ENCODE data around the gene OSTN.
"Not testable (repeated sequence)": the region's sequence is repeated elsewhere in the genome, so short reads cannot be mapped to it uniquely, and the experiment has no call there.

OSTN gene, protein sequence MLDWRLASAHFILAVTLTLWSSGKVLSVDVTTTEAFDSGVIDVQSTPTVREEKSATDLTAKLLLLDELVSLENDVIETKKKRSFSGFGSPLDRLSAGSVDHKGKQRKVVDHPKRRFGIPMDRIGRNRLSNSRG

DNA sequence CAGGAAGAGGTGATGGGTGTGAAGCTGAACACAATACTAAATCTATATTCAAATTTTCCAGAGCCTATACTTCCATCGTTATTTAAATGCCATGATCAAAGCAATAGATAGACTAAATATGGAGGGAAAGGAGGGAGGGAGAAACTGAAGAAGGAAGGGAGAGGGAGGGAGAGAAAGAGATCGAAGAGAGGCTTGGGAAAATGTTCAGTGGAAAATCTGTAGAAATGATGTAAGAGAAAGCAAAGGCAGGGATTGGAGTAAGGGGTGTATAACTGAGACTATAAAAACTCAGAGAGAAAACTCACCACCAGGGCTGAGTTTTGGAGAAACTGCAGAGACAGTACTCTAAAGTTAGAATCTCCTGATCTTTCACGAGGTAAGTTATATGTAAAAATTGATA is at the start of gene OSTN:
Gene OSTN (plus strand): TSS at position 310 of the 400 bp plus-strand sequence. CDS start 13,292 bp downstream, outside the sequence.
- DNase-seq (ENCODE audit: low read depth), result no peak

DNA sequence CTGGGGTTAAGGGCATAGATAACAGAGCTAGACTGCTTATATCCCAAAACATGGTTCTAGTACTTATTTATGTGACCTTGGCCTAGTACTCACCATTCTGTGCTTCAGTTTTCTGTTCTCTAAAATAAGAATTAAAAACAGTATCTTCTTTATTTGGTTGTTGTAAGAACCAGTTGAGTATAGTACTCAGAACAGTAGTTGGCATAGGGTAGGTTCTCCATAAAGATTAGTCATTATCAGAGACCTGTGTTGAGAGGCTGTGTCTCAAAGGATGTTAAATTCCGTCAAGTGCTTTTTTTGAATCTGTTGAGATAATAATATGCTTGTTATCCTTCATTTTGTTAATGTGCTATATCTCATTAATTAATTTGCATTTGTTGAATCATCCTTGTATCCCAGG is 47.4 kb upstream of the OSTN start:
- no peak for DNase-seq (ENCODE audit: low read depth)

DNA sequence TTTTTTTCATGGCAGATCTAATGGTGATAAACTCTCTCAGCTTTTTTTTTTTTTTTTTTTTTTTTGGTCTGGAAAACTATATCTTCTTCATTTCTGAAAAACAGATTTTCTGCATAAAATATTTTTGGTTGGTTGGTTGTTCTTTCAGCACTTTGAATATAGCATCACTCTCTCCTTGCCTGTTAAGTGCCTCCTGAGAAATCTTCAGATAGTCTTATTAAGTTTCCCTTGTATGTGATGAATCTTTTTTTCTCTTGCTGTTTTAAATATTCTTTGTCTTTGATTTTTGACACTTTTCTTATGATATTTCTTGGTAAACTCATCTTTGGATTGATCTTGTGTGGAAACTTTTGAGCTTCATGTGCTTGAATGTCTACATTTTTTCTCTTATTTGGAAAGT is 44.2 kb upstream of the OSTN start:
- DNase-seq (ENCODE audit: low read depth), result no peak

DNA sequence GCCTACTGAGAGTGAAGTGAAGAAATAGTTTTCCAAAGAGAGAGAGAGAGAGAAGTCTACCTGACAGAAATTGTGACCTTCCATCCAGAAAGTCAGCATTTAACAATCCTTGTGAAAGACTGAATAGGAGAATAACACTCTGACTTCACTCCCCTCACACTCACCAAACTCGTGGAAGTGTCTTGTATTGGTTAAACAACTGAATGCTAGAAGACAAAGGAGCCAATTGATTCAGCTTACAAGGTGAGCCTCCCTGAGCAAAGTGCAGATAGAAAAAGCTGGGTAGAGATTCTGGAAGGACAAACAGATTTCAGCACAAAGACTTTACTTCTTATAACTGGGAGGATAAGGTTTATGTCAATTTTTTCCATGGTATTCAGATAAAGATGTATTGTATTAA is 40.8 kb upstream of the OSTN start:
- DNase-seq (ENCODE audit: low read depth), result no peak

DNA sequence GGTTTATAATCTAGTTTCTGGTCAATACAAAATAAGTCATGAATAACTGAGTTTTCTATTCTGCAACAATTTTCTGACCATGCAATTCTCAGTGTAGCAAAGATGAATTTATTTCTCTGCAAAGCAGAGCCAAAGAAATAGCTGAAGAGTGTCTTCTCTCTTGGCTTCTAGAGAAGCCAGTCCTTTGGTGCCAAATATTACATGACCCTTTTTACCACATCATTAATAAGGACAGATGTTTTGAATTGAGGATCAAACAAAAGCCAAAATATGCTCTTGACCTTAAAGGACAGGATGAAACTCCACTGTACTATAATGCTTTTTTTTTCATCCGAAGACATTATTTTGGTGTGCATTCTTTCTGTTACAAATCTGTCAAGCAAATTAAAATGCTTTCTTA is 40.2 kb upstream of the OSTN start:
- DNase-seq (ENCODE audit: low read depth), result no peak

DNA sequence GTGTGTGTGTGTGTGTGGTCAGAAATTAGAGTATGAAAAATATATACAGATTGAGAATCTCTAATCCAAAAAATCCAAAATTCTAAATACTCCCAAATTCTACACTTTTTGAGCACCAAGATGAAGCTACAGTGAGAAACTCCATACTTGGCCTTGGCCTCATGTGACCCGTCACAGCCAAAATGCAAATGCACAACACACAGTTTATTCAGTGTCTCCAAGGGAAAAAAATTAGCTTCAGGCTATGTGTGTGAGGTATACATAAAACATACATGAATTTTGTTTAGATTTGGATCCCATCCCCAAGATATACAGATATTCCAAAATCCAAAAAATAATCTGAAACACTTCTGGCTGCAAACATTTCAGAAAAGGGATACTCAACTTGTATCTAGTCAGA is 33.2 kb upstream of the OSTN start:
- DNase-seq (ENCODE audit: low read depth), result no peak

DNA sequence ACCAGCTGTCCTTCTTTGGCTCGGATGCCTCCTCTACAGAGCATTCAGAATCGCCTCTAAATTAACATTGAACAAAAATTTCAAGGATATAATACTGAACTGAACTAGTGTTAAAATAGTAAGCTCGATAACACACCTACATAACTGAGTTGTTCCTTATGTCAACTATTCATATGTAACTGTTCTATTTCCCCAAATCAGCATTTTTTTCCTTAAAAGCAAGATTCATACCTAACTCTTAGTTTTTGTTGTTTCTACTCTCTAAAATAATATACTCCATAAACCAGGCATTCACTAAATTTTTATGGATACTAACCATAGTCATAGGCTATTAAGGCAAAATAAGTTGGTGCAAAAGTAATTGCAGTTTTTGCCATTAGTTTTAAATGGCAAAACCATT is 32.7 kb upstream of the OSTN start:
- no peak for DNase-seq (ENCODE audit: low read depth)

DNA sequence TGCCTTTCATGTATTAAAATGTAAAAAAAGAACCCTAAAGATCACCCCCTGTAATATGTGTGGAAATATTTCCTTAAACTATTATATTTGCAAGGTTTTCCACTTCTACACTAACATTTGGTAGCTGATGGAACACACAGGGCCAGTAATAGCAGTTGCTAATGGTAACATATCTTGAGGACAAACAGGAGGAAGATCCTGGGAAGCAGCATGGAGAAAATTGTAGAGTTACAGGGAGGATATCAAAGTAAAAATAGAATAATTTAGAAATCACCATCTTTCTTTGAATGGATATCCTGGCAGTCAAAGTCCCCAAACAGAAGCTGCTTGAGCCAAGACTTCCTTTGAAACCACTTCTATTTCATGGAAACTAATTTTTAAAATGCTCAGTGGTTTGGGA is 29.5 kb upstream of the OSTN start:
- no peak for DNase-seq (ENCODE audit: low read depth)

DNA sequence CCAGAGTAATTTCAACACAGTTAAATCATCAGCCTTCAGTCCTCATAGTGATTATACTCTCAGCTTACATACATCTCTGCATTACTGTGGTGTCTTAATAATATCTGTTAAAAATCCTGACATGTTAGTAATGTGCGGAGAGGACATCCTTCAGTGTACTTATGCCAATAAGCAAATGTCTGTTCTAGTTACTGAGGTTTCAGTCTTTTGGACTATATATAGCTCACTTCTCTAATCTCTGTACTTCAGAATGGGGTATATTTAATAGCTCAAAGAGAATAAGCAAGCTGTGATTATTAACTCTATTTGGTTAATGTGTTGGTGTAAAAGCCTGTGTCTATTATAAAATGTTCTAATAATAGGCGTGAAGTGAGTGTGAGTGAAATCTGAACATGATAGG is 28.9 kb upstream of the OSTN start:
- DNase-seq (ENCODE audit: low read depth), result no peak

DNA sequence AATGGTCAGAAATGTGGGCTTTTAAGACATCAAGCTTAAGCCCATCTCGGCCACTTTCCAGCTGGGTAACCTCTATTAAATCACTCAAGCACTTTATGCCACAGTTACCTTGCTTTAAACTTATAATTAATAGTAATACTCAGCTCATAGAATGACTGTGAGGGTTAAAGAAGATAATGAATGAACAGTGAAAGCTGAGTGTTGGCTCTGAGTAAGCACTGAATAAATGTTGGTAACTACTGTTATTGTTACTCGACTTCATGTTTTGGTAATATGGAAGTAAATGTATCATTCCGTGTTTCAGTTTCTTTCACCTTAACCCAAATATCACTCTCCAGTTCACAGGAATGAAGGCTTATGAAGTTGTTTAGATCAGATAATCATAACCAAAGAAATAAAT is 23.9 kb upstream of the OSTN start:
- DNase-seq (ENCODE audit: low read depth), result no peak

DNA sequence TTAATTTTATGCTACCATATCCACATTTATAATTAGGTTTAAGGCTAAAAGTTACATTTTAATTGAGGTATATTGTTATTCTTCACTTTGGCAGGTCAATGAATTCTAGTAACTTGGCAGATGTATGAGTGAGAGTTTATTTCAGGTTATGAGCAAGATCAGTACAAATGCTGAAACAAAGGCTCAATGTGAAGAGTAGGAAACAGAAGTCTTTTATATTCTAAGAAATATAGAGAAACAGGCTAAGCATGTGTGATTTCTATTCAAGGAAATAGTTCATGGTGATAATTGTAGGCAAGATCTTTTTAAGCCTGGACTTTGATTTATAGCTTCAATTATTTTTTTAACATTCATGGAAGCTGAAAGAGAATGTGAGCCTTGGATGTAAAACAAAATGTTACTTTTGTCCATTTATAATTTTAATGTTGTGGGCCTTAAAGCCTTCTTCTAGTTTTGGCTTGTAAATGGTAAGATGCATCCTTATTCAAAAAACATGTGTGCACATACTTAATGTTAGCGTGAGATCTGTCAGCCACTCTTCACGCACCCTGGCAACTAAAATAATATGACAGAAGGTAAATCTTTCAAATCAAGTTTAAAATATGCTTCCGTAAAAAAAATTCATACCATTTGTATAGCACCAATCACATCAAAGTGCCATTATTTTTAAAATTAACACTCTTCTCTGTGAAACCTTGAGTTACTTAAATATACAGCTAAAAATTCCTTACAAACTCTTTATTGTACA is 22.8 kb upstream of the OSTN start:
- DNase-seq (ENCODE audit: low read depth), result no peak

DNA sequence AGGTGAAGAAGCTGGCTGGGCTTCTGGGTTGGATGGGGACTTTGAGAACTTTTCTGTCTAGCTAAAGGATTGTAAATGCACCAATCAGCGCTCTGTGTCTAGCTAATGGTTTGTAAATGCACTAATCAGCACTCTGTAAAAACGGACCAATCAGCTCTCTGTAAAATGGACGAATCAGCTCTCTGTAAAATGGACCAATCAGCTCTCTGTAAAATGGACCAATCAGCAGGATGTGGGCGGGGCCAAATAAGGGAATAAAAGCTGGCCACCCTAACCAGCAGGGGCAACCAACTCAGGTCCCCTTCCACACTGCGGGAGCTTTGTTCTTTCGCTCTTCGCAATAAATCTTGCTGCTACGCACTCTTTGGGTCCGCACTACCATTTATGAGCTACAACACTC is 13.7 kb upstream of the OSTN start:
- DNase-seq (ENCODE audit: low read depth), result not testable (repeated sequence)

DNA sequence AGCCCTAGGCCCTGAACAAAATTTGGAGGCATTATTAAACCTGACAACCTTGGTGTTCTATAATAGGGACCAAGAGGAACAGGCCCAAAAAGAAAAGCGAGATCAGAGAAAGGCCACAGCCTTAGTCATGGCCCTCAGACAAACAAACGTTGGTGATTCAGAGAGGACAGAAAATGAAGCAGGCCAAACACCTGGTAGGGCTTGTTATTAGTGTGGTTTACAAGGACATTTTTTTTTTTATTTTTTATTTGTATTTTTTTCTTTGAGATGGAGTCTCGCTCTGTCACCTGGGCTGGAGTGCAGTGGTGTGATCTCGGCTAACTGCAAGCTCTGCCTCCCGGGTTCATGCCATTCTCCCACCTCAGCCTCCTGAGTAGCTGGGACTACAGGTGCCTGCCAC is 10.8 kb upstream of the OSTN start:
- DNase-seq (ENCODE audit: low read depth), result not testable (repeated sequence)

DNA sequence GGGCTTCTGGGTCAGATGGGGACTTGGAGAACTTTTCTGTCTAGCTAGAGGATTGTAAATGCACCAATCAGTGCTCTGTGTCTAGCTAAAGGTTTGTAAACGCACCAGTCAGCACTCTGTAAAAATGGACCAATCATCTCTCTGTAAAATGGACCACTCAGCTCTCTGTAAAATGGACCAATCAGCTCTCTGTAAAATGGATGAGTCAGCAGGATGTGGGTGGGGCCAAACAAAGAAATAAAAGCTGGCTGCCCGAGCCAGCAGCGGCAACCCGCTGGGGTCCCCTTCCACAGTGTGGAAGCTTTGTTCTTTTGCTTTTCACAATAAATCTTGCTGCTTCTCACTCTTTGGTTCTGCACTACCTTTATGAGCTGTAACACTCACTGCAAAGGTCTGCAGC is 6.8 kb upstream of the OSTN start:
- not testable (repeated sequence) for DNase-seq (ENCODE audit: low read depth)

DNA sequence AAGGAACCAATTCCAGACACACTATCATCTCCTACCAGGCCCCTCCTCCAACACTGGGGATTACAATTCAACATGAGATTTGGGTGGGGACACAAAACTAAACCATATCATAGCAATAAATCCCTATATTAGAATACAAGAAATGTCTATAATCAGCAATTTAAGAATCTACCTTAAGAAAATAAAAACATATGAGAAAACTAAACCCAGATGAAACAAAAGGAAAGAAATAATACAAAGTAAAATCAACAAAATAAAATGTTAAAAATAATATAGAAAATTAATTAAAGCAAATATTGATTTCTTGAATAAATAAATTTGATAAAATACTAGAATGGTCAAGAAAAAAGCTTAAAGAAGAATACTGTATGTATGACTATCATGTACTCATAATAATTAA is 6.1 kb upstream of the OSTN start:
- no peak for DNase-seq (ENCODE audit: low read depth)

DNA sequence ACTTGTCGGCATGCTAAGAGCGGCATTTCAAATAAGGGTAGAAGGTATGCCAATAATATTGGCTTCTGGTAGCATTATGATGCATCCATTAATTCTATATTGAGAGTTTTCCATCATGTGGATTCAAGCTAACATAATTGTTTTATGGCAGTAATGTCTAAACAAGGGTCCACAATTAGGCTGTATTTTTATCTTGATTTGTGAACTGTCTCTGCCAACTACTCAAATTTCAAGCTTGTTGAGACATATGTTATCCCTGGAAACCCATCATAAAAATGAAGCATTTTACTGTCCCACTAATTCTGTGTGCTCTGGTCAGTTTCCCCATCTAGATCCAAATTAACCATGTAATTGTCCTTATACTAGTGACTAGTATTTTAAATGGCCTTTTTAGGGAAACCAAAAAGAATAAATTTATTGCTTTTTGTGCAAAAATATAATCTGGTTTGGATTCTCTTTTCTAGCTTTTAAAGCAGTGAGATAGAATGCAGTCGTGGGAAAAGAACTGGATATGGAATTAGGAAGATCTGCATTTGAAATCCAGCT is 1.2 kb upstream of the OSTN start:
- DNase-seq (ENCODE audit: low read depth), result no peak

DNA sequence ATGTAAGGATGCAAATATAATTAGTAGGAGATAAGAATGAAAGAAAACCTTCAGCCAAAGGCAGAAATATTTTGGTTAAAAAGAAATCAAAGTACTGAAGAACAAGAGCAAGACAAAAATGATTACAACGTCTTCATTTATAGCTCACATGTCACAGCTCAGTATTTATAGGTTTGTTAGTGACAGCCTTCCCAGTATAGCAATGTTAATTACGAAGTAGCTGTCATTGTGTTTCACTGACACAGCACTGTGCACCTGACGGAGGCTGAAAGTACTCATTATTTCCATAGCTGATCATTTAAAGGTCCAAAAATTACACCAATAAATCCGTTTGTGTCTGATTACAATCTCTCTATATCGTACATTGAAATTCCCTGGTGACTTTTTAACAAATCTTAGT is 561 bp upstream of the OSTN start:
- DNase-seq (ENCODE audit: low read depth), result no peak

DNA sequence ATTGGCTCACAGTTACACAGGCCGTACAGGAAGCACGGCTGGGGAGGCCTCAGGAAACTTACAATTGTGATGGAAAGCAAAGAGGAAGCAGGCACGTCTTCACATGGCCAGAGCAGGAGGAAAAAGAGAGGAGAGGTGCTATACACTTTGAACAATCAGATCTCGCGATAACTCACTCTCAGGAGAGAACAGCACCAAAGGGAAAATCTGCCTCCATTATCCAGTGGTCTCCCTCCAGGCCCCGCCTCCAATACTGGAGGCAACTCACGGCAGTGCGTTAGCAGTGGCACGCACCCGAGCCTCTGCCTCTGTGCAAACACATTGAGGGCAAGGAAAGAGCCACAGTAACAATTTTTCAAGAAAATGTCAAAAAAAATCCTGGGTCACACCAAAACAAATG is 11.0 kb downstream of the OSTN start:
- no peak for DNase-seq (ENCODE audit: low read depth)

DNA sequence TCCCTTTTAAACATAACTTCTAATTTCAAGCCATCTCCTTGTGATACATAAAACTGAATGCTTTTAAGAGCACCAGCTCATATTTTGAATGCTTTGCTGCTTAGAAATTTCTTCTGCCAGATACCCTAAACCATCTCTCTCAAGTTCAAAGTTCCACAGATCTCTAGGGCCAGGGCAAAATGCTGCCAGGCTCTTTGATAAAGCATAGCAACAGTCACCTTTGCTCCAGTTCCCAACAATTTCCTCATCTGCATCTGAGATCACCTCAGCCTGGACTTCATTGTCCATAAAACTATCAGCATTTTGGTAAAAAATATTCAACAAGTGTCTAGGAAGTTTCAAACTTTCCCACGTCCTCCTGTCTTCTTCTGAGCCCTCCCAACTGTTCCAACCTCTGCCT is 17.5 kb downstream of the OSTN start:
- no peak for DNase-seq (ENCODE audit: low read depth)

DNA sequence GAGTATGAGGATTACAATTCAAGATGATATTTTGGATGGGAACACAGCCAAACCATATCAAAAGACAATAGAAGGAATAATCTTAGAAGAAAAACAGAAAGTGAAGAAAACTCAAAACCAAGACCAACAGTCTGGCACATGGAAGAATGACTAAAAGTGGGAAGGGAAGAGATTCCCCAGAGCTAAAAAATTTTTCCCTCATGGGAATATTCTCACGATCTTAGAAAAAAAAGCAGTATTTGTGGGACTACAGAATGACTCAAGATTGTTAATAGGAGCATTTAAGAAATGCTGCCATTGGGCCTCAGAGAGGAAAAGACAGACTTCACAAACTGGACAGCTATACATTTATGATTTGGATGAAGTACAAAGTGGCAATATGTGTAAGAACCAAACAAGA is 18.3 kb downstream of the OSTN start:
- no peak for DNase-seq (ENCODE audit: low read depth)

DNA sequence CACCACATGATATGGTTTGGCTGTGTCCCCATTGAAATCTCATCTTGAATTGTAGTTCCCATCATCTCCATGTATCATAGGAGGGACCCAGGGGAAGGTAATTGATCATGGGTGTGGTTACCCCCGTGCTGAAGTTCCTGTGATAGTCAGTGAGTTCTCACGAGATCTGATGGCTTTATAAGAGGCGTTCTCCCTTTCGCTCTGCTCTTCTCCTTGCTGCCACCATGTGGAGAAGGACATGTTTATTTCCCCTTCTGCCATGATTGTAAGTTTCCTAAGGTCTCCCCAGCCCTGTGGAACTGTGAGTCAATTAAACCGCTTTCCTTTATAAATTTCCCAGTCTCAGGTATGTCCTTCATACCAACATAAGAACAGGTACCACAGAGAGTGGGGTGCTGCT is 21.9 kb downstream of the OSTN start:
- peak; percentile 15 for DNase-seq (ENCODE audit: low read depth)

DNA sequence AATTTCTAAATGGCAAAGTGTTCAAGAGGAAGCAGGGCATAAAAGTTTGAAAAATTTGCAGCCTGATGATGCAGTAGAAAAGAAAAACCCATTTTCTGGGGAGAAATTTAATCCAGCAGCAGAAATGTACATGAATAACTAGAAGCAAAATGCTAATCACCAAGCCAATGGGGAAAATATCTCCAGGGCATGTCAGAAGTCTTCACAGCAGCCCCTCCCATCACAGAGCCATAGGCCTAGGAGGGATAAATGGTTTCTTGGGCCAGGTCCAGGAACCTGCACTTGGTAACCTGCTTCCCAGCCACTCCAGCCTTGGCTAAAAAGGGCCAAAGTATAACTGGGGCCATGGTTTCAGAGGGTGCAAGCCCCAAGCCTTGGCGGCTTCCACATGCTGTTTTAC is 22.6 kb downstream of the OSTN start:
- DNase-seq (ENCODE audit: low read depth), result no peak

DNA sequence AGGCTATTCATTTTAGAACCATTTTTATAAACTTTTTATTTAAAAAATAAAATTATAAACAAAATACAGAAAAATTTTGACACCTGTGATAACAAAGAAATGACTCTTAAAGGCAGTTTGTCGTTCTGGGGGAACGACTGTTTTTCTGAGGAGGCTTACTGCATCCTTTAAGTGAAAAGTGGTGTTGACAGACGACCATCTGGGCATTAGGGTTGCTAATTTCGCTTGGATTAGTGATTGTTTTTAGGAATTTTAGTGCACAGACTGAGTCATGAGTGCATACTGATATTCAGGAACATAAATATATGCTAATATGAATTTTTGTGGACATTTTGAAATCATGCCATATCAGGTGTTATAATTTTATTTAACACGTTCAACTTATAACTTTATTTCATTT is 28.5 kb downstream of the OSTN start:
- no peak for DNase-seq (ENCODE audit: low read depth)

DNA sequence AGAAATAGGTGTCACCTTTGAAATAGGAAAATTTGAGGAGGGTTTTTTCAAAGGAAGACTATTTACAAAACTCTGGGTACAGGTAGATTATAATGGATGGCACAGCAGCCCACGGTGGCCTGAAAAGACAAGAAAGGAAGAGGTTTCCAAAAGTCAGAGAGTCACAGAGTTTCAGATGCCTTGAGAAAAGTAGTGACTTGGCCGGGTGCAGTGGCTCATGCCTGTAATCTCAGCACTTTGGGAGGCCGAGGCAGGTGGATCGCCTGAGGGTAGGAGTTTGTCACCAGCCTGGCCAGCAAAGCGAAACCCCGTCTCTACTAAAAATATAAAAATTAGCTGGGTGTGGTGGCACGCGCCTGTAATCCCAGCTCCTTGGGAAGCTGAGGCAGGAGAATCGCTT is 35.2 kb downstream of the OSTN start:
- DNase-seq (ENCODE audit: low read depth), result no peak
